Ovary (tissue), 1 donor: Measurements from ENCODE around the gene DMPK.

Source experiments
- EP300 ChIP-seq: sonication (generic); formaldehyde crosslinking; IDR thresholded peaks from one replicate; pipeline ENCODE4 v1.6.1; 2017; ENCODE audit warnings: antibody characterized with exemption
- POLR2A ChIP-seq: fragments of 450-650 bp; IDR thresholded peaks from one replicate; pipeline ENCODE4 v1.6.1; 2017; ENCODE audit warnings: antibody characterized with exemption, mild to moderate bottlenecking, moderate library complexity

- TF ChIP-seq POLR2A (no peak), EP300 (no peak)
These were observed 24.6 kb downstream of the DMPK start for GRCh38 chr19:45757695-45758094.
